Measurements from ENCODE around the gene ACER1.
"Not testable (repeated sequence)": the region's sequence is repeated elsewhere in the genome, so short reads cannot be mapped to it uniquely, and the experiment has no call there.

The ACER1 gene

DNA sequence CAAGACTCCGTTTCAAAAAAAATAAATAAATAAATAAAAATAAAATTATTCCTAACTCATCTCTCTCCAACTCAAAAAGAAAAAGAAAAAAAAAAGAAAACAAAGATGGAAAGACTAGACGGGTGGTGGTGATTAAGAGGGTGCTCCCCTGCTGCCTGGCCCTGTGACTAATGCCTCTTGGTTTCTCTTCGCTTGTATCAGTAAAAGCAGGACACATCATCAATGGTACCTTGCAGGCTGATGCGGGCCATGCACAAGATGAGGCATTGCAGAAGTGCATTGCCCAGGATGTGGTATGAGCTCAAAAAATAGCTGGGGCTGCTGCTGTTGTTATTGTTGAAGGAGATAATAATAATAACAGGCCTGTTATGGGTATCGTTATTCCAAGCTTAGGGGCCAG lies 14.6 kb downstream of the ACER1 start:
- Histone ChIP-seq H3K9me3 (ENCODE audit: insufficient read depth, low read length) (no peaks in the 10 kb centered on the region), H3K36me3 (replicated peaks; ENCODE audit: low read depth, low read length) (no peaks in the 10 kb centered on the region), H3K9ac (ENCODE audit: low read length) (no peak overlapping the region), H3K4me3 (ENCODE audit: low read length) (no peak overlapping the region), H3K79me2 (ENCODE audit: low read length) (no peaks in the 10 kb centered on the region), H4K20me1 (ENCODE audit: insufficient read depth, low read length) (no peaks in the 10 kb centered on the region), H3K27ac (ENCODE audit: low read length) (no peak overlapping the region), H2AFZ (ENCODE audit: low read depth, low read length) (no peak overlapping the region), H3K27me3 (ENCODE audit: low read depth, low read length) (peaks cover 17% of the 10 kb centered on the region), H3K4me1 (ENCODE audit: low read length) (no peaks in the 10 kb centered on the region), H3K4me2 (ENCODE audit: low read length) (no peak overlapping the region)
- TF ChIP-seq, protein P1, sequence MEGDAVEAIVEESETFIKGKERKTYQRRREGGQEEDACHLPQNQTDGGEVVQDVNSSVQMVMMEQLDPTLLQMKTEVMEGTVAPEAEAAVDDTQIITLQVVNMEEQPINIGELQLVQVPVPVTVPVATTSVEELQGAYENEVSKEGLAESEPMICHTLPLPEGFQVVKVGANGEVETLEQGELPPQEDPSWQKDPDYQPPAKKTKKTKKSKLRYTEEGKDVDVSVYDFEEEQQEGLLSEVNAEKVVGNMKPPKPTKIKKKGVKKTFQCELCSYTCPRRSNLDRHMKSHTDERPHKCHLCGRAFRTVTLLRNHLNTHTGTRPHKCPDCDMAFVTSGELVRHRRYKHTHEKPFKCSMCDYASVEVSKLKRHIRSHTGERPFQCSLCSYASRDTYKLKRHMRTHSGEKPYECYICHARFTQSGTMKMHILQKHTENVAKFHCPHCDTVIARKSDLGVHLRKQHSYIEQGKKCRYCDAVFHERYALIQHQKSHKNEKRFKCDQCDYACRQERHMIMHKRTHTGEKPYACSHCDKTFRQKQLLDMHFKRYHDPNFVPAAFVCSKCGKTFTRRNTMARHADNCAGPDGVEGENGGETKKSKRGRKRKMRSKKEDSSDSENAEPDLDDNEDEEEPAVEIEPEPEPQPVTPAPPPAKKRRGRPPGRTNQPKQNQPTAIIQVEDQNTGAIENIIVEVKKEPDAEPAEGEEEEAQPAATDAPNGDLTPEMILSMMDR (IDR thresholded peaks at IDR 0.05; ENCODE audit: low read depth, low read length) = no peak
- no peak for TF ChIP-seq EZH2phosphoT487 (IDR thresholded peaks at IDR 0.05; ENCODE audit: low read depth)

DNA sequence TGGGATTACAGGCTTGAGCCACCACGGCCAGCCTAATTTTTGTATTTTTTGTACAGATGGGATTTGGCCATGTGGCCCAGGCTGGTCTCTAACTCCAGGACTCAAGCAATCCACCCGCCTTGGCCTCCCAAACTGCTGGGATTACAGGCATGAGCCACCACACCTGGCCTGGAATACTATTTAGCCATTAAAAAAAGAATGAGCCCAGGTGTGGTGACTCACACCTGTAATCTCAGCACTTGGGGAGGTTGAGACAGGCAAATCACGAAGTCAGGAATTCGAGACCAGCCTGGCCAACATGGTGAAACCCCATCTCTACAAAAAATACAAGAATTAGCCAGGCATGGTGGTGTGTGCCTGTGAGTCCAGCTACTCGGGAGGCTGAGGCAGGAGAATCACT lies 17.8 kb downstream of the ACER1 start:
- not testable (repeated sequence) for H3K4me3 ChIP-seq (ENCODE audit: low read length); H3K9ac ChIP-seq (ENCODE audit: low read length); H3K4me2 ChIP-seq (ENCODE audit: low read length); H3K27ac ChIP-seq (ENCODE audit: low read length); H3K4me1 ChIP-seq (ENCODE audit: low read length); H3K9me3 ChIP-seq (ENCODE audit: insufficient read depth, low read length); H2AFZ ChIP-seq (ENCODE audit: low read depth, low read length); H3K36me3 ChIP-seq (replicated peaks; ENCODE audit: low read depth, low read length); H4K20me1 ChIP-seq (ENCODE audit: insufficient read depth, low read length); H3K79me2 ChIP-seq (ENCODE audit: low read length)
- H3K27me3 ChIP-seq (ENCODE audit: low read depth, low read length) = peaks cover 11% of the 10 kb centered on the region

DNA sequence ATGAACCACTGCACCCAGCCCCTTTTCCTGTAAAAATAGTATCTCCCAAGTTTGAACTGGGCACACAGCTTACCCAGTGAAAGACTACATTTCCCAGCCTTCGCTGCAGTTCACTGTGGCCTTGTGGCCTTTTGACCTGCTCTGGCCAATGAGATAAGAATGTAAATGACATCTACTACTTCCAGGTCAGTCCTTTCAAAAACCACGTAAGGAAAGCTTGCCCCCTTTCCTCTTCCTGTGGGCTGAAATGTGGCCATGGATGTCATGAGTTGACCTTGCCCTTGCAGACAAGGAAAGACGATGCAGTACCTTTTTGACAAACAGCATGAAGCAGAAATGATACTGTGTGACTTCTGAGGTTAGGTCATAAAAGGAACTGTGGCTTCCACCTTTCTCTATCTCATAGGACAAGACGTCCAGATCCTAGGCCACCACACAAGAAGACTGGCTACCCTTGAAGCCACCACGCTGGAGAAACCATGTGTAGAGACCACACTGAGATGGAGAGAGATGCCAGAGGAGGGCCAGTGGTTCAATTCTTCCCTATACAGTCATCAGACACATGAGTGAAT lies 19.9 kb downstream of the ACER1 start:
- Histone ChIP-seq H3K27ac (ENCODE audit: low read length) (no peak overlapping the region), H3K9me3 (ENCODE audit: insufficient read depth, low read length) (no peaks in the 10 kb centered on the region), H3K9ac (ENCODE audit: low read length) (no peak overlapping the region), H3K27me3 (ENCODE audit: low read depth, low read length) (peaks cover 4% of the 10 kb centered on the region; the same call in 1 of the 2 replicates), H3K36me3 (replicated peaks; ENCODE audit: low read depth, low read length) (no peaks in the 10 kb centered on the region), H3K4me3 (ENCODE audit: low read length) (no peak overlapping the region), H4K20me1 (ENCODE audit: insufficient read depth, low read length) (no peaks in the 10 kb centered on the region), H3K4me2 (ENCODE audit: low read length) (no peak overlapping the region), H3K4me1 (ENCODE audit: low read length) (no peaks in the 10 kb centered on the region), H2AFZ (ENCODE audit: low read depth, low read length) (no peak overlapping the region), H3K79me2 (ENCODE audit: low read length) (no peaks in the 10 kb centered on the region)
- TF ChIP-seq, protein P1 (IDR thresholded peaks at IDR 0.05; ENCODE audit: low read depth, low read length) = no peak
- no peak for TF ChIP-seq EZH2phosphoT487 (IDR thresholded peaks at IDR 0.05; ENCODE audit: low read depth)

DNA sequence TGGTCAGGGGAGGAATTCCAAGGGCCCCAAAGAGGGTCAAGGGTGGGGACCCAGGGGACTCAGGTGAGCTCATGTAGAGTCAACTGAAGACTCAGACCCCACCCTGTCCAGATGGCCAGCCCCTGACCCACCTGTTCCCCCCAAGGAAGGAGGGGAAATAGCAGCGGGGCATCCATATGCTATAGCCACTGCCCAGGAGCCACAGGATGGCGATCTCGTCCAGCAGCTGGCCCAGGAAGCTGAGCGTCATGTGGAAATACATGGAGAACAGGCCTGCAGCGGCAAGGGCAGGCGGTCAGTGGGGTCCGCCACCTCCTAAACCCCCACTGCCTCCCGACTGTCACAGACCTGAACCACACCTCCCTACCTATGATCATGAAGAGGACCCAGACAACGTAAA lies 21.4 kb downstream of the ACER1 start:
- H3K27me3 ChIP-seq (ENCODE audit: low read depth, low read length) = peaks cover 4% of the 10 kb centered on the region; the same call in 1 of the 2 replicates
- no peak overlapping the region for H3K4me3 ChIP-seq (ENCODE audit: low read length)
- no peak for TF ChIP-seq EZH2phosphoT487 (IDR thresholded peaks at IDR 0.05; ENCODE audit: low read depth)
- TF ChIP-seq, protein P1 (IDR thresholded peaks at IDR 0.05; ENCODE audit: low read depth, low read length) = peak; percentile 17; the same call in 1 of the 2 replicates
- no peaks in the 10 kb centered on the region for H3K36me3 ChIP-seq (replicated peaks; ENCODE audit: low read depth, low read length)
- H3K79me2 ChIP-seq (ENCODE audit: low read length) = no peaks in the 10 kb centered on the region
- no peaks in the 10 kb centered on the region for H3K4me1 ChIP-seq (ENCODE audit: low read length)
- no peak overlapping the region for H3K4me2 ChIP-seq (ENCODE audit: low read length)
- no peak overlapping the region for H3K9ac ChIP-seq (ENCODE audit: low read length)
- H3K27ac ChIP-seq (ENCODE audit: low read length) = no peak overlapping the region
- H4K20me1 ChIP-seq (ENCODE audit: insufficient read depth, low read length) = no peaks in the 10 kb centered on the region
- no peaks in the 10 kb centered on the region for H3K9me3 ChIP-seq (ENCODE audit: insufficient read depth, low read length)
- no peak overlapping the region for H2AFZ ChIP-seq (ENCODE audit: low read depth, low read length)
